ENCODE data around the gene RIPOR2. TPM values are rescaled to one million over a fixed set of nuclear protein-coding genes. Genes with fewer than 3 reads are reported as not detected.

Gene RIPOR2
- total and polyA plus RNA-seq, 2 of the 13 experiments (the other 11 are each of a cell fraction or from before 2014, with no cell fraction given): 0.02 to 0.05 TPM

DNA sequence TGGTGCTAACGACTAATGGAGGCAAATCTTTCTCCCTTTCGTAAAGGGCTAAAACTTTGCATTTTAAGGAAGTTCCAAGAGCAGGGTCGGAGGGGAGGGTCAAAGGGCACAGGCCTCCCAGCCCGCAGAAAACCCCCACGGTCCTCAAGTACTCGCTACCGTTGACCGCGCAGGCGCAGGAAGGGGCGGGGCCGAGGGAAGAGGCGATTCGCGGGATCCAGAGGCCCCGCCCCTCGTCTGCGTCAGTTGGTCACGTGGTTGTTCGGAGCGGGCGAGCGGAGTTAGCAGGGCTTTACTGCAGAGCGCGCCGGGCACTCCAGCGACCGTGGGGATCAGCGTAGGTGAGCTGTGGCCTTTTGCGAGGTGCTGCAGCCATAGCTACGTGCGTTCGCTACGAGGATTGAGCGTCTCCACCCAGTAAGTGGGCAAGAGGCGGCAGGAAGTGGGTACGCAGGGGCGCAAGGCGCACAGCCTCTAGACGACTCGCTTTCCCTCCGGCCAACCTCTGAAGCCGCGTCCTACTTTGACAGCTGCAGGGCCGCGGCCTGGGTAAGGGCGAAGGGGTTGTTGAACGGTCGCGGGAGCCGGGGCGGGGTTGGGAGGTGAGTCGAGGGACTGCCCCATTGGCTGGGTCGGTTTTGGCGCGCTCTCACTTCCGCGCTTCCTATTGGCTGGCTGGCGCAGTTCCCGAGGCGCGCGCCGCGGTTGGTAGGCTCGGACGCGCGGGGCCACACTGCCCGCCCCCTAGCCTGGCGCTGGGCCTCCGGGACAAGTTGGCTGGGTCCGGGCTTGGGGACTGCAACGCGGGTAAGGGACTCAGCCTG lies 160.9 kb downstream of the RIPOR2 start, which contains the start of gene GMNN (continued):
- TF ChIP-seq, protein P1, sequence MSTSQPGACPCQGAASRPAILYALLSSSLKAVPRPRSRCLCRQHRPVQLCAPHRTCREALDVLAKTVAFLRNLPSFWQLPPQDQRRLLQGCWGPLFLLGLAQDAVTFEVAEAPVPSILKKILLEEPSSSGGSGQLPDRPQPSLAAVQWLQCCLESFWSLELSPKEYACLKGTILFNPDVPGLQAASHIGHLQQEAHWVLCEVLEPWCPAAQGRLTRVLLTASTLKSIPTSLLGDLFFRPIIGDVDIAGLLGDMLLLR (CRISPR knock-in tag; IDR thresholded peaks at IDR 0.05): peak; percentile 96
- TF ChIP-seq ZNF720 (CRISPR knock-in tag; IDR thresholded peaks at IDR 0.05) (0 out of 2 replicates have a peak, but pooled peaks have one; percentile 31), NFE2L2 (IDR thresholded peaks at IDR 0.05; ENCODE audit: low read length) (no peak), REXO4 (CRISPR knock-in tag; IDR thresholded peaks at IDR 0.05; ENCODE audit: borderline replicate concordance) (peak; percentile 79; the same call in 1 of the 2 replicates), ELF1 (CRISPR knock-in tag; IDR thresholded peaks at IDR 0.05) (no peak; the same call in 1 of the 2 replicates), IRF2 (CRISPR knock-in tag; IDR thresholded peaks at IDR 0.05) (peak; percentile 61), RFX3 (CRISPR knock-in tag; IDR thresholded peaks at IDR 0.05) (no peak), SRF (IDR thresholded peaks at IDR 0.05; ENCODE audit: low read depth, low read length) (no peak; the same call in 1 of the 2 replicates), RFXAP (CRISPR knock-in tag; IDR thresholded peaks at IDR 0.05; ENCODE audit: borderline replicate concordance) (peak; percentile 73), ELF3 (CRISPR knock-in tag; IDR thresholded peaks at IDR 0.05) (peak; percentile 65; the same call in 1 of the 2 replicates), ZNF782 (CRISPR knock-in tag; IDR thresholded peaks at IDR 0.05; ENCODE audit: borderline replicate concordance) (peak; percentile 95), MED1 (CRISPR knock-in tag; IDR thresholded peaks at IDR 0.05) (peak; percentile 73), RAD51 (IDR thresholded peaks at IDR 0.05; ENCODE audit: borderline replicate concordance) (peak; percentile 96)
- TF ChIP-seq, protein P2, sequence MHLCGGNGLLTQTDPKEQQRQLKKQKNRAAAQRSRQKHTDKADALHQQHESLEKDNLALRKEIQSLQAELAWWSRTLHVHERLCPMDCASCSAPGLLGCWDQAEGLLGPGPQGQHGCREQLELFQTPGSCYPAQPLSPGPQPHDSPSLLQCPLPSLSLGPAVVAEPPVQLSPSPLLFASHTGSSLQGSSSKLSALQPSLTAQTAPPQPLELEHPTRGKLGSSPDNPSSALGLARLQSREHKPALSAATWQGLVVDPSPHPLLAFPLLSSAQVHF (CRISPR knock-in tag; IDR thresholded peaks at IDR 0.05): no peak; the same call in none of the 2 replicates
- TF ChIP-seq, protein P3, sequence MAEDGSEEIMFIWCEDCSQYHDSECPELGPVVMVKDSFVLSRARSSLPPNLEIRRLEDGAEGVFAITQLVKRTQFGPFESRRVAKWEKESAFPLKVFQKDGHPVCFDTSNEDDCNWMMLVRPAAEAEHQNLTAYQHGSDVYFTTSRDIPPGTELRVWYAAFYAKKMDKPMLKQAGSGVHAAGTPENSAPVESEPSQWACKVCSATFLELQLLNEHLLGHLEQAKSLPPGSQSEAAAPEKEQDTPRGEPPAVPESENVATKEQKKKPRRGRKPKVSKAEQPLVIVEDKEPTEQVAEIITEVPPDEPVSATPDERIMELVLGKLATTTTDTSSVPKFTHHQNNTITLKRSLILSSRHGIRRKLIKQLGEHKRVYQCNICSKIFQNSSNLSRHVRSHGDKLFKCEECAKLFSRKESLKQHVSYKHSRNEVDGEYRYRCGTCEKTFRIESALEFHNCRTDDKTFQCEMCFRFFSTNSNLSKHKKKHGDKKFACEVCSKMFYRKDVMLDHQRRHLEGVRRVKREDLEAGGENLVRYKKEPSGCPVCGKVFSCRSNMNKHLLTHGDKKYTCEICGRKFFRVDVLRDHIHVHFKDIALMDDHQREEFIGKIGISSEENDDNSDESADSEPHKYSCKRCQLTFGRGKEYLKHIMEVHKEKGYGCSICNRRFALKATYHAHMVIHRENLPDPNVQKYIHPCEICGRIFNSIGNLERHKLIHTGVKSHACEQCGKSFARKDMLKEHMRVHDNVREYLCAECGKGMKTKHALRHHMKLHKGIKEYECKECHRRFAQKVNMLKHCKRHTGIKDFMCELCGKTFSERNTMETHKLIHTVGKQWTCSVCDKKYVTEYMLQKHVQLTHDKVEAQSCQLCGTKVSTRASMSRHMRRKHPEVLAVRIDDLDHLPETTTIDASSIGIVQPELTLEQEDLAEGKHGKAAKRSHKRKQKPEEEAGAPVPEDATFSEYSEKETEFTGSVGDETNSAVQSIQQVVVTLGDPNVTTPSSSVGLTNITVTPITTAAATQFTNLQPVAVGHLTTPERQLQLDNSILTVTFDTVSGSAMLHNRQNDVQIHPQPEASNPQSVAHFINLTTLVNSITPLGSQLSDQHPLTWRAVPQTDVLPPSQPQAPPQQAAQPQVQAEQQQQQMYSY (CRISPR knock-in tag; IDR thresholded peaks at IDR 0.05): 0 out of 2 replicates have a peak, but pooled peaks have one; percentile 52
- TF ChIP-seq, protein P4, sequence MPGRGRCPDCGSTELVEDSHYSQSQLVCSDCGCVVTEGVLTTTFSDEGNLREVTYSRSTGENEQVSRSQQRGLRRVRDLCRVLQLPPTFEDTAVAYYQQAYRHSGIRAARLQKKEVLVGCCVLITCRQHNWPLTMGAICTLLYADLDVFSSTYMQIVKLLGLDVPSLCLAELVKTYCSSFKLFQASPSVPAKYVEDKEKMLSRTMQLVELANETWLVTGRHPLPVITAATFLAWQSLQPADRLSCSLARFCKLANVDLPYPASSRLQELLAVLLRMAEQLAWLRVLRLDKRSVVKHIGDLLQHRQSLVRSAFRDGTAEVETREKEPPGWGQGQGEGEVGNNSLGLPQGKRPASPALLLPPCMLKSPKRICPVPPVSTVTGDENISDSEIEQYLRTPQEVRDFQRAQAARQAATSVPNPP (CRISPR knock-in tag; IDR thresholded peaks at IDR 0.05): peak; percentile 92; the same call in 1 of the 2 replicates
- TF ChIP-seq, protein P5, sequence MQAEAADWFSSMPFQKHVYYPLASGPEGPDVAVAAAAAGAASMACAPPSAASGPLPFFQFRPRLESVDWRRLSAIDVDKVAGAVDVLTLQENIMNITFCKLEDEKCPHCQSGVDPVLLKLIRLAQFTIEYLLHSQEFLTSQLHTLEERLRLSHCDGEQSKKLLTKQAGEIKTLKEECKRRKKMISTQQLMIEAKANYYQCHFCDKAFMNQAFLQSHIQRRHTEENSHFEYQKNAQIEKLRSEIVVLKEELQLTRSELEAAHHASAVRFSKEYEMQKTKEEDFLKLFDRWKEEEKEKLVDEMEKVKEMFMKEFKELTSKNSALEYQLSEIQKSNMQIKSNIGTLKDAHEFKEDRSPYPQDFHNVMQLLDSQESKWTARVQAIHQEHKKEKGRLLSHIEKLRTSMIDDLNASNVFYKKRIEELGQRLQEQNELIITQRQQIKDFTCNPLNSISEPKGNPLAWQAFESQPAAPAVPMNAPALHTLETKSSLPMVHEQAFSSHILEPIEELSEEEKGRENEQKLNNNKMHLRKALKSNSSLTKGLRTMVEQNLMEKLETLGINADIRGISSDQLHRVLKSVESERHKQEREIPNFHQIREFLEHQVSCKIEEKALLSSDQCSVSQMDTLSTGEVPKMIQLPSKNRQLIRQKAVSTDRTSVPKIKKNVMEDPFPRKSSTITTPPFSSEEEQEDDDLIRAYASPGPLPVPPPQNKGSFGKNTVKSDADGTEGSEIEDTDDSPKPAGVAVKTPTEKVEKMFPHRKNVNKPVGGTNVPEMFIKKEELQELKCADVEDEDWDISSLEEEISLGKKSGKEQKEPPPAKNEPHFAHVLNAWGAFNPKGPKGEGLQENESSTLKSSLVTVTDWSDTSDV (CRISPR knock-in tag; IDR thresholded peaks at IDR 0.05): peak; percentile 97
- TF ChIP-seq, protein P6, sequence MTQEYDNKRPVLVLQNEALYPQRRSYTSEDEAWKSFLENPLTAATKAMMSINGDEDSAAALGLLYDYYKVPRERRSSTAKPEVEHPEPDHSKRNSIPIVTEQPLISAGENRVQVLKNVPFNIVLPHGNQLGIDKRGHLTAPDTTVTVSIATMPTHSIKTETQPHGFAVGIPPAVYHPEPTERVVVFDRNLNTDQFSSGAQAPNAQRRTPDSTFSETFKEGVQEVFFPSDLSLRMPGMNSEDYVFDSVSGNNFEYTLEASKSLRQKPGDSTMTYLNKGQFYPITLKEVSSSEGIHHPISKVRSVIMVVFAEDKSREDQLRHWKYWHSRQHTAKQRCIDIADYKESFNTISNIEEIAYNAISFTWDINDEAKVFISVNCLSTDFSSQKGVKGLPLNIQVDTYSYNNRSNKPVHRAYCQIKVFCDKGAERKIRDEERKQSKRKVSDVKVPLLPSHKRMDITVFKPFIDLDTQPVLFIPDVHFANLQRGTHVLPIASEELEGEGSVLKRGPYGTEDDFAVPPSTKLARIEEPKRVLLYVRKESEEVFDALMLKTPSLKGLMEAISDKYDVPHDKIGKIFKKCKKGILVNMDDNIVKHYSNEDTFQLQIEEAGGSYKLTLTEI (CRISPR knock-in tag; conservative IDR thresholded peaks at IDR 0.05): no peak
